Measurements from ENCODE around the gene ADAMTS8. TPM values are rescaled to one million over a fixed set of nuclear protein-coding genes. Genes with fewer than 3 reads are reported as not detected.

The ADAMTS8 gene
- total RNA-seq, 1 experiment from 2014 or later, result 0.07 TPM

DNA sequence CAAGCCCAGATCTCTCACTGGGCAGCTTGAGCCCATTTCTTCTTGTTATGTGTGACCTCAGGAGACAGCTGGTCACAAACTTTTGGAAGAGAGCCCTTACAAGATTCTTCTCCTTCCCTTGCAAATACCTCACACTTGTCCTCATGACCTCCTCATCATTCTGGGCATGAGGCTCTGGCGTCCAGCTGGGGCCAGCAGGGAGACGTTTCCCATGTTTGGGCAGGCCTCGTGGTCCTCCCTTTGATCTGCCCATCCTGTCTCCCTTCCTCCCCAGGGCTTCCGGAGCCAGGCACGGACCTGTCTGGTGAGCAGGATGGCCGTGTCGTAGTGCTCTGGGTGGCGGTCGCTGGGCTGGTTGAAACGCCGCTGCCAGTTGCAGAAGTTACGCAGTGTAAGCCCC lies 9.7 kb downstream of the ADAMTS8 start:
- no peak overlapping the region for H3K27ac ChIP-seq (ENCODE audit: low read depth, low read length)
- RAD21 ChIA-PET (ENCODE audit: low non-redundant PET in 1 of 2, low total read pairs in 2 of 2, uncharacterized antibody in 2 of 2, unreplicated experiment in 2 of 2), result no interaction called here
- no TSS peak for BruUV-seq (replicated peaks)
- CTCF ChIA-PET, result no interaction called here
- no peaks in the 10 kb centered on the region for H3K36me3 ChIP-seq (ENCODE audit: control insufficient read depth in 1 of 2, insufficient read depth in 2 of 2, low read length in 2 of 2)
- DNase-seq (ENCODE audit: low read depth, low spot score), result no peak
- ATAC-seq, result no peak
- H3K9ac ChIP-seq (ENCODE audit: low read length), result no peak overlapping the region
- TF ChIP-seq SRF (IDR thresholded peaks at IDR 0.05; ENCODE audit: low read depth) (no peak), ELF1 (IDR thresholded peaks at IDR 0.05; ENCODE audit: borderline replicate concordance, low read depth) (no peak), CEBPB (IDR thresholded peaks at IDR 0.05; ENCODE audit: low read depth) (no peak), TCF7L2 (IDR thresholded peaks at IDR 0.05; ENCODE audit: borderline replicate concordance, extremely low read depth, insufficient read depth, insufficient read length) (no peak), EGR1 (IDR thresholded peaks at IDR 0.05; ENCODE audit: low read depth) (no peak), EZH2phosphoT487 (IDR thresholded peaks at IDR 0.05; ENCODE audit: borderline replicate concordance) (no peak), POLR2A (IDR thresholded peaks at IDR 0.05; ENCODE audit: borderline replicate concordance, extremely low read depth, insufficient read depth, insufficient read length) (no peak), SP1 (IDR thresholded peaks at IDR 0.05; ENCODE audit: low read depth) (no peak), YY1 (IDR thresholded peaks at IDR 0.05; ENCODE audit: extremely low read depth, insufficient replicate concordance, low read depth, low read length) (no peak)
- TF ChIP-seq, protein P1, sequence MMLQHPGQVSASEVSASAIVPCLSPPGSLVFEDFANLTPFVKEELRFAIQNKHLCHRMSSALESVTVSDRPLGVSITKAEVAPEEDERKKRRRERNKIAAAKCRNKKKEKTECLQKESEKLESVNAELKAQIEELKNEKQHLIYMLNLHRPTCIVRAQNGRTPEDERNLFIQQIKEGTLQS (IDR thresholded peaks at IDR 0.05), result no peak
- intact Hi-C loops (cut with micrococcal nuclease), result no loop called here
- H3K9me3 ChIP-seq (ENCODE audit: control insufficient read depth in 1 of 2, insufficient read depth in 1 of 2, low read depth in 1 of 2, low read length in 2 of 2), result no peaks in the 10 kb centered on the region
- POLR2A ChIA-PET, result no interaction called here
- no peaks in the 10 kb centered on the region for H3K79me2 ChIP-seq (ENCODE audit: insufficient read depth, low read length)
- peaks cover 13% of the 10 kb centered on the region; the same call in 1 of the 2 replicates for H3K27me3 ChIP-seq (ENCODE audit: insufficient read depth, low read length)
- no peaks in the 10 kb centered on the region for H3K4me1 ChIP-seq (ENCODE audit: control insufficient read depth in 1 of 2, insufficient read depth in 2 of 2, low read length in 2 of 2)
- no peaks in the 10 kb centered on the region for H4K20me1 ChIP-seq (ENCODE audit: insufficient read depth)
- no peak overlapping the region for H2AFZ ChIP-seq (ENCODE audit: low read depth, low read length, poor library complexity, severe bottlenecking)
- no peak overlapping the region for H3K4me2 ChIP-seq (ENCODE audit: low read length)
- H3K9me2 ChIP-seq (ENCODE audit: insufficient read depth), result no peaks in the 10 kb centered on the region
- H3K4me3 ChIP-seq (replicated peaks in 1 of 2; ENCODE audit: low read depth in 1 of 2, low read length in 2 of 2), result no peak overlapping the region

DNA sequence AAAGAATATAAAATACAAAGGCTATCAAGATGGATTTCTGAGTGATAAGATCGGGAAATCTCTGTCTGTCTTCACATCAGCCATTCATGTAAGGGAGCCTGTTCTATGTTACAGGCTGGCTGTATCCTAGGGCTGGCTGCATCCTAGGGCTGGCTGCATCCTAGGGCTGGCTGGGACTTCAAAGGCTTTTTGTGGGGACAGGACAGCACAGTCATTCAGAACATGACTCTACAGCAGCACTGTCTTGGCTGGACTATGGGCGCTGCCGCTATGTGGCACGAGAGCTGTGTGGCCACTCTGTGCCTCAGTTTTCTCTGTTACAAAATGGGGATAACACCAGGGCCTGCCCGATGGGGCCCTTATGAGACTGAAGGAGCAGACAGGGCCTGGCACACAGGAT lies 10.2 kb downstream of the ADAMTS8 start:
- RAD21 ChIA-PET (ENCODE audit: low non-redundant PET in 1 of 2, low total read pairs in 2 of 2, uncharacterized antibody in 2 of 2, unreplicated experiment in 2 of 2), result no interaction called here
- Histone ChIP-seq H3K4me1 (ENCODE audit: control insufficient read depth in 1 of 2, insufficient read depth in 2 of 2, low read length in 2 of 2) (no peaks in the 10 kb centered on the region), H3K9me2 (ENCODE audit: insufficient read depth) (no peaks in the 10 kb centered on the region), H2AFZ (ENCODE audit: low read depth, low read length, poor library complexity, severe bottlenecking) (no peak overlapping the region), H3K27me3 (ENCODE audit: insufficient read depth, low read length) (peaks cover 8% of the 10 kb centered on the region; the same call in 1 of the 2 replicates), H3K79me2 (ENCODE audit: insufficient read depth, low read length) (no peaks in the 10 kb centered on the region), H3K27ac (ENCODE audit: low read depth, low read length) (no peak overlapping the region), H3K9ac (ENCODE audit: low read length) (no peak overlapping the region), H3K36me3 (ENCODE audit: control insufficient read depth in 1 of 2, insufficient read depth in 2 of 2, low read length in 2 of 2) (no peaks in the 10 kb centered on the region), H3K9me3 (ENCODE audit: control insufficient read depth in 1 of 2, insufficient read depth in 1 of 2, low read depth in 1 of 2, low read length in 2 of 2) (no peaks in the 10 kb centered on the region), H4K20me1 (ENCODE audit: insufficient read depth) (no peaks in the 10 kb centered on the region), H3K4me2 (ENCODE audit: low read length) (no peak overlapping the region), H3K4me3 (replicated peaks in 1 of 2; ENCODE audit: low read depth in 1 of 2, low read length in 2 of 2) (no peak overlapping the region)
- POLR2A ChIA-PET, result no interaction called here
- intact Hi-C loops (cut with micrococcal nuclease), result no loop called here
- CTCF ChIA-PET, result no interaction called here
- DNase-seq (ENCODE audit: low read depth, low spot score) (no peak), ATAC-seq (no peak)
- BruUV-seq (replicated peaks), result no TSS peak
- no peak for TF ChIP-seq CBX3 (IDR thresholded peaks at IDR 0.05; ENCODE audit: low read depth)
- no peak for TF ChIP-seq EZH2phosphoT487 (IDR thresholded peaks at IDR 0.05; ENCODE audit: borderline replicate concordance)
- no peak for TF ChIP-seq ZFX (IDR thresholded peaks at IDR 0.05)
- TF ChIP-seq JUND (IDR thresholded peaks at IDR 0.05), result no peak
- TF ChIP-seq CEBPB (IDR thresholded peaks at IDR 0.05; ENCODE audit: low read depth), result no peak
- TF ChIP-seq, protein P2, sequence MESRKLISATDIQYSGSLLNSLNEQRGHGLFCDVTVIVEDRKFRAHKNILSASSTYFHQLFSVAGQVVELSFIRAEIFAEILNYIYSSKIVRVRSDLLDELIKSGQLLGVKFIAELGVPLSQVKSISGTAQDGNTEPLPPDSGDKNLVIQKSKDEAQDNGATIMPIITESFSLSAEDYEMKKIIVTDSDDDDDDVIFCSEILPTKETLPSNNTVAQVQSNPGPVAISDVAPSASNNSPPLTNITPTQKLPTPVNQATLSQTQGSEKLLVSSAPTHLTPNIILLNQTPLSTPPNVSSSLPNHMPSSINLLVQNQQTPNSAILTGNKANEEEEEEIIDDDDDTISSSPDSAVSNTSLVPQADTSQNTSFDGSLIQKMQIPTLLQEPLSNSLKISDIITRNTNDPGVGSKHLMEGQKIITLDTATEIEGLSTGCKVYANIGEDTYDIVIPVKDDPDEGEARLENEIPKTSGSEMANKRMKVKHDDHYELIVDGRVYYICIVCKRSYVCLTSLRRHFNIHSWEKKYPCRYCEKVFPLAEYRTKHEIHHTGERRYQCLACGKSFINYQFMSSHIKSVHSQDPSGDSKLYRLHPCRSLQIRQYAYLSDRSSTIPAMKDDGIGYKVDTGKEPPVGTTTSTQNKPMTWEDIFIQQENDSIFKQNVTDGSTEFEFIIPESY (IDR thresholded peaks at IDR 0.05; ENCODE audit: extremely low read depth, insufficient replicate concordance, low read length), result no peak
- TF ChIP-seq TCF7L2 (IDR thresholded peaks at IDR 0.05; ENCODE audit: borderline replicate concordance, extremely low read depth, insufficient read depth, insufficient read length), result no peak
- TF ChIP-seq SIN3A (IDR thresholded peaks at IDR 0.05; ENCODE audit: low read depth), result no peak
- TF ChIP-seq ELF1 (IDR thresholded peaks at IDR 0.05; ENCODE audit: borderline replicate concordance, low read depth), result no peak
- TF ChIP-seq YY1 (IDR thresholded peaks at IDR 0.05; ENCODE audit: extremely low read depth, insufficient replicate concordance, low read depth, low read length), result no peak
- TF ChIP-seq, protein P3, sequence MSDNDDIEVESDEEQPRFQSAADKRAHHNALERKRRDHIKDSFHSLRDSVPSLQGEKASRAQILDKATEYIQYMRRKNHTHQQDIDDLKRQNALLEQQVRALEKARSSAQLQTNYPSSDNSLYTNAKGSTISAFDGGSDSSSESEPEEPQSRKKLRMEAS (IDR thresholded peaks at IDR 0.05), result no peak
- no peak for TF ChIP-seq POLR2AphosphoS5 (IDR thresholded peaks at IDR 0.05; ENCODE audit: low read depth, low read length)

Data from HCT116 (cell line).